ENCODE results near the gene ZSCAN2. TPM values are rescaled to one million over a fixed set of nuclear protein-coding genes. Genes with fewer than 3 reads are reported as not detected.
A peak's percentile ranks its signal among the peaks of the same experiment; 100 is the strongest.

Gene ZSCAN2
- total RNA-seq, 1 donor from 2014 or later = 45.6 TPM

DNA sequence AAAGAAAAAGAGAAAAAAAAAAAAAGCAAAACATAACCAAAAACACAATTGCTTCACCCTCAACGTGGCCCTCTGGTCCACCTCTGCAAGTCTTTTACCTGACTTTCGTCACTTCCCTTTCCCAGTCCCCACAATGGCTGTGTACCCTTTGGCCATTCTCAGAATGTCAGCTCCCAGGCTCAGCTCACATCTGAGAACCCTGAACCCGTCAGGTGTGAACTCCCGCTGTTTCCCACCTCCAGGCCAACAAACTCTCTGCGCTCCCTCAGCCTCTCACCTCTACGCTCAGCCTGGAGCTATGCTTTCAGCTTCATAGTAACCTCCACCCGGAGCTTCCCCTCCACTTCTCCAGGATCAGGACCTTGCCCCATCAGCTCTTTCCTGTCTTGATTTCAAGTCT is 23.6 kb downstream of the ZSCAN2 start:
- H3K36me3 Mint-ChIP-seq = peaks cover 58% of the 10 kb centered on the region
- no peaks in the 10 kb centered on the region for H3K4me1 Mint-ChIP-seq
- DNase-seq (ENCODE audit: low spot score in 2 of 2, unreplicated experiment in 2 of 2) = no peak
- H3K27me3 Mint-ChIP-seq (ENCODE audit: low read depth) = no peaks in the 10 kb centered on the region
- TF ChIP-seq, protein P1, sequence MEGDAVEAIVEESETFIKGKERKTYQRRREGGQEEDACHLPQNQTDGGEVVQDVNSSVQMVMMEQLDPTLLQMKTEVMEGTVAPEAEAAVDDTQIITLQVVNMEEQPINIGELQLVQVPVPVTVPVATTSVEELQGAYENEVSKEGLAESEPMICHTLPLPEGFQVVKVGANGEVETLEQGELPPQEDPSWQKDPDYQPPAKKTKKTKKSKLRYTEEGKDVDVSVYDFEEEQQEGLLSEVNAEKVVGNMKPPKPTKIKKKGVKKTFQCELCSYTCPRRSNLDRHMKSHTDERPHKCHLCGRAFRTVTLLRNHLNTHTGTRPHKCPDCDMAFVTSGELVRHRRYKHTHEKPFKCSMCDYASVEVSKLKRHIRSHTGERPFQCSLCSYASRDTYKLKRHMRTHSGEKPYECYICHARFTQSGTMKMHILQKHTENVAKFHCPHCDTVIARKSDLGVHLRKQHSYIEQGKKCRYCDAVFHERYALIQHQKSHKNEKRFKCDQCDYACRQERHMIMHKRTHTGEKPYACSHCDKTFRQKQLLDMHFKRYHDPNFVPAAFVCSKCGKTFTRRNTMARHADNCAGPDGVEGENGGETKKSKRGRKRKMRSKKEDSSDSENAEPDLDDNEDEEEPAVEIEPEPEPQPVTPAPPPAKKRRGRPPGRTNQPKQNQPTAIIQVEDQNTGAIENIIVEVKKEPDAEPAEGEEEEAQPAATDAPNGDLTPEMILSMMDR (IDR thresholded peaks at IDR 0.05; ENCODE audit: unreplicated experiment) = no peak
- no peak overlapping the region for H3K27ac Mint-ChIP-seq
- H3K4me3 Mint-ChIP-seq = no peak overlapping the region
- peaks cover 30% of the 10 kb centered on the region for H3K9me3 Mint-ChIP-seq

DNA sequence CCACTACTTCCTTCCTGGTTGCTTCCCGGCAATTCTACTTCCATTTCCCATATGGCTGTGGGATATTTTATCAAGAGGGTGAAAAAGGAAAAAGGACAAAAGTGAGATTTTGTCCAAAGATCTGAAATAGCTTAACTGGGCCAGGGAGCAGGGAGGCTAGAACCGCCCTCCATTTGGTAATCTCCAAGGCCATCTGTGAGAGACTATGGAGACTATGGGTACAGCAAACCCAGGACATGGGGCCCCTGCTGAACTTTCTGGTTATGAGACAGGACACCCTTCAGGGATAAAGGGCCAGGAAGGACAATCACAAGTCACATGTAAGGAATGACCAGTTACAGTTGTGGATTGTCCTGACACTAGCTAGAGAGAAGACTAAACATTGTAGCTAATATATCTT is 24.3 kb downstream of the ZSCAN2 start:
- H3K9me3 Mint-ChIP-seq = peaks cover 23% of the 10 kb centered on the region
- no peaks in the 10 kb centered on the region for H3K4me1 Mint-ChIP-seq
- no peaks in the 10 kb centered on the region for H3K27me3 Mint-ChIP-seq (ENCODE audit: low read depth)
- TF ChIP-seq, protein P1 (IDR thresholded peaks at IDR 0.05; ENCODE audit: unreplicated experiment) = no peak
- H3K4me3 Mint-ChIP-seq = no peak overlapping the region
- peaks cover 52% of the 10 kb centered on the region for H3K36me3 Mint-ChIP-seq
- no peak for DNase-seq (ENCODE audit: low spot score in 2 of 2, unreplicated experiment in 2 of 2)
- H3K27ac Mint-ChIP-seq = no peak overlapping the region

DNA sequence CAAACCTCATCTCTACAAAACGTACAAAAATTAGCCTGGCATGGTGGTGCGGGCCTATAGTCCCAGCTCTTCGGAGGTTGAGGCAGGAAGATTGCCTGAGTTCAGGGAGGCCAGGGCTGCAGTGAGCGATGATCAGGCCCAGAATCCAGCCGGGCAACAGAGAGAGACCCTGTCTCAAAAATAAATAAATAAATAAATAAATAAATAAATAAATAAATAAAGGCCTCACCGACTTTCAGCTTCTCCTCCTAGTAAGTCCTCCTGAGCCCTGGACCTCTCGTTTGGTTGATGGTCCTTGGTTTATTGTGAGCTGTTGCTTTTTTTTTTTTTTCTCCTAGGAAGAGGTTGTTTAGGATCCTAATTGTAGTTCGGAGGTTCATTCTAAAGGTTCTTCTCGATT is 28.2 kb downstream of the ZSCAN2 start:
- no peak overlapping the region for H3K27ac Mint-ChIP-seq
- H3K27me3 Mint-ChIP-seq (ENCODE audit: low read depth) = no peaks in the 10 kb centered on the region
- H3K9me3 Mint-ChIP-seq = no peaks in the 10 kb centered on the region
- H3K4me1 Mint-ChIP-seq = peaks cover 20% of the 10 kb centered on the region
- TF ChIP-seq, protein P1 (IDR thresholded peaks at IDR 0.05; ENCODE audit: unreplicated experiment) = no peak
- peaks cover 20% of the 10 kb centered on the region for H3K36me3 Mint-ChIP-seq
- DNase-seq (ENCODE audit: low spot score in 2 of 2, unreplicated experiment in 2 of 2) = no peak
- no peak overlapping the region for H3K4me3 Mint-ChIP-seq

DNA sequence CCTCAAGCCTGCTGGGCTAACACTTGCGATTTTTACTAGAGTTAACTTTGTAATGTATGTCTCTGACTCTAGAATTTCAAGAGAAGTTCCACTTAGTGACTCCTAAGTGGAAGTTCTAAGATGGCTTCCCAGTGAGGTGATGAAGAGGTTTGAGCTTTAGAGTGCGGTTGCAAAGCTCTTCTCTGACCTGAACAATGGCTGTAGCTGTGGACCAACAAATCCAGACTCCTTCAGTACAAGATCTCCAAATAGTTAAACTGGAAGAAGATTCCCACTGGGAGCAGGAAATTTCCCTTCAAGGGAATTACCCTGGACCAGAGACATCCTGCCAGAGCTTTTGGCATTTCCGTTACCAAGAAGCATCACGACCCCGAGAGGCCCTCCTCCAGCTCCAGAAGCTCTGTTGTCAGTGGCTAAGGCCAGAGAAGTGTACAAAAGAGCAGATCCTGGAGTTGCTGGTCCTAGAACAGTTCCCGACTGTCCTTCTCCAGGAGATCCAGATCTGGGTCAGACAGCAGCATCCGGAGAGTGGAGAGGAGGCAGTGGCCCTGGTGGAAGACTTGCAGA is 31.0 kb downstream of the ZSCAN2 start:
- Mint-ChIP-seq H3K27ac (peak overlapping the region; percentile 92), H3K4me1 (peaks cover 29% of the 10 kb centered on the region), H3K9me3 (no peaks in the 10 kb centered on the region), H3K4me3 (peak overlapping the region; percentile 92), H3K36me3 (peaks cover 8% of the 10 kb centered on the region), H3K27me3 (ENCODE audit: low read depth) (peaks cover 7% of the 10 kb centered on the region)
- DNase-seq (ENCODE audit: low spot score in 2 of 2, unreplicated experiment in 2 of 2) = no peak
- TF ChIP-seq, protein P1 (IDR thresholded peaks at IDR 0.05; ENCODE audit: unreplicated experiment) = no peak

DNA sequence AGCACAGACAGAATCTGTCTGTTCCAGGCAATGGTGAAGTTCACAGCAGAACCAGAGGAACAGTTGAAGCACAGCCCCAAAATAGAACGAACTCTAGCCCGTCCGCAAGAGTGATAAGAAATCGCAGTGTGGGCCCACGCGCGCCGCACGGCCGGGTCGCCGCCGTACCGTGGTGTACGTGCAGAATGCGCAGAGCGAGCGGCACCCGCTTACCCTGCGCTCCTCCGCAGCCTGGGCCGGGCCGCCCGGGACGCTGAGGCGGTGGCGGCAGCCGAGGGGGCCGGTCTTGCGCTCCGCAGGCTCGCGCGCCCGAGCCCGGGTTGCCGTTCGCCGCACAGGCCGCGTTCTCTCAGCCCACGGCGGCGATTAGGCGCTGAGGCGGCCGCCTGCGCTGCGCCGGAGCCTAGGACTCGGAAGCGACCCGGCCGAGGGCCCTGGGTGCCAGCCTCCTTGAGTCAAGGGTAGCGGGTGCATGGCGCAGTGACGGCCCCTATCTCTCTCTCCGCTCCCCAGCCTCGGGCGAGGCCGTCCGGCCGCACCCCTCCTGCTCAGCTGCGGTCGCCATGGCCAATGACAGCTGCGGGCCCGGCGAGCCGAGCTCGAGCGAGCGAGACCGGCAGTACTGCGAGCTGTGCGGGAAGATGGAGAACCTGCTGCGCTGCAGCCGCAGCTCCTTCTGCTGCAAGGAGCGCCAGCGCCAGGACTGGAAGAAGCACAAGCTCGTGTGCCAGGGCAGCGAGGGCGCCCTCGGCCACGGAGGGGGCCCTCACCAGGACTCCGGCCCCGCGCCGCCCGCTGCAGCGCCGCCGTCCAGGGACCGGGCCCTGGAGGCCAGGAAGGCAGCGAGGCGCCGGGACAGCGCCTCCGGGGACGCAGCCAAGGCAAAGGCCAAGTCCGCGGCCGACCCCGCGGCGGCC is 32.8 kb downstream of the ZSCAN2 start:
- Mint-ChIP-seq H3K4me1 (peaks cover 29% of the 10 kb centered on the region), H3K27ac (peak overlapping the region; percentile 86), H3K36me3 (peaks cover 8% of the 10 kb centered on the region), H3K27me3 (ENCODE audit: low read depth) (peaks cover 7% of the 10 kb centered on the region), H3K4me3 (peak overlapping the region; percentile 92), H3K9me3 (no peaks in the 10 kb centered on the region)
- DNase-seq (ENCODE audit: low spot score in 2 of 2, unreplicated experiment in 2 of 2) = peak; percentile 58 to 80
- TF ChIP-seq, protein P1 (IDR thresholded peaks at IDR 0.05; ENCODE audit: unreplicated experiment) = no peak
